ENCODE measurements around the gene DHFR. TPM values are rescaled to one million over a fixed set of nuclear protein-coding genes. Genes with fewer than 3 reads are reported as not detected.

Gene DHFR
- total RNA-seq: 6.1 and 38.4 TPM in 2 replicates

GRCh38 chr5:80654391-80655230 lies at the start of gene DHFR, which contains the start of gene MSH3:
Gene DHFR, minus strand, starts transcription at chr5:80654983. Its CDS starts 494 bp downstream, at chr5:80654489.
Gene MSH3, plus strand, starts transcription at chr5:80654652. Its CDS starts 76 bp downstream, at chr5:80654728.

Small RNA genes within 50 kb of the gene (small RNA-seq; reads per million reads assigned to genes)
- gene DBIP2 (ENCODE audit: low replicate concordance) (not detected), gene MTRNR2L2 (ENCODE audit: low replicate concordance) (not detected)

Other genes starting within 250 kb of the DHFR start
- 24.5 and 36.5 TPM in 2 replicates for gene ZFYVE16, start 246.9 kb downstream of the DHFR start, total RNA-seq
- 5.9 and 9.2 TPM in 2 replicates for gene FAM151B, start 166.9 kb downstream of the DHFR start, total RNA-seq
- gene ANKRD34B, start 84.7 kb downstream of the DHFR start, total RNA-seq: not detected in 2 replicates
- 11.6 and 16.9 TPM in 2 replicates for gene MSH3, start 331 bp downstream of the DHFR start, total RNA-seq